GM12878 (cell line): Measurements from ENCODE around the gene HUWE1. TPM values are rescaled to one million over a fixed set of nuclear protein-coding genes. Genes with fewer than 3 reads are reported as not detected.

ENCODE experiments used
- ATF7 ChIP-seq: fragments of 450-650 bp; IDR thresholded peaks from 2 replicates; pipeline ENCODE4 v1.6.1; 2016; ENCODE audit warnings: low read depth, mild to moderate bottlenecking
- BACH1 ChIP-seq: fragments of 450-650 bp; IDR thresholded peaks from 2 replicates; pipeline ENCODE4 v1.6.1; 2017; ENCODE audit warnings: mild to moderate bottlenecking, borderline replicate concordance
- BMI1 ChIP-seq: fragments of 450-650 bp; IDR thresholded peaks from 2 replicates; pipeline ENCODE4 v1.6.1; 2016; ENCODE audit warnings: mild to moderate bottlenecking, moderate library complexity, borderline replicate concordance
- EGR1 ChIP-seq, 2 experiments: IDR thresholded peaks; 1 replicate in 1 of 2; 2 replicates in 1 of 2; pipeline ENCODE4 v1.6.1; 2011 to 2012; ENCODE audit warnings: low read depth in 2 of 2, low read length in 2 of 2, borderline replicate concordance in 1 of 2, mild to moderate bottlenecking in 1 of 2, moderate library complexity in 1 of 2
- GATAD2B ChIP-seq: fragments of 450-650 bp; conservative IDR thresholded peaks from 2 replicates; pipeline ENCODE4 v1.6.1; 2017; ENCODE audit warnings: low read depth, mild to moderate bottlenecking, moderate library complexity
- HDAC2 ChIP-seq: fragments of 200-600 bp; sonication (generic); IDR thresholded peaks from 2 replicates; pipeline ENCODE4 v1.6.1; 2017
- JUND ChIP-seq: IDR thresholded peaks from 2 replicates; pipeline ENCODE4 v1.6.1; 2012; ENCODE audit warnings: low read depth, mild to moderate bottlenecking, low read length, improper control_type of control experiment, moderate library complexity
- MTA2 ChIP-seq: fragments of 450-650 bp; IDR thresholded peaks from 2 replicates; pipeline ENCODE4 v1.6.1; 2016; ENCODE audit warnings: low read depth, mild to moderate bottlenecking, moderate library complexity
- NFYB ChIP-seq: IDR thresholded peaks from 2 replicates; pipeline ENCODE4 v1.6.1; 2011; ENCODE audit warnings: low read depth, mild to moderate bottlenecking, low read length, improper control_type of control experiment, moderate library complexity; ENCODE audit not compliant: insufficient read depth
- NR2C2 ChIP-seq: IDR thresholded peaks from 2 replicates; pipeline ENCODE4 v1.6.1; 2011; ENCODE audit warnings: borderline replicate concordance, low read depth; ENCODE audit not compliant: control insufficient read depth, insufficient read length
- PAX8 ChIP-seq: fragments of 450-650 bp; IDR thresholded peaks from 2 replicates; pipeline ENCODE4 v1.6.1; 2017; ENCODE audit warnings: mild to moderate bottlenecking, moderate library complexity
- POLR2A ChIP-seq: IDR thresholded peaks from 2 replicates; pipeline ENCODE4 v1.6.1; 2011; ENCODE audit warnings: low read depth, mild to moderate bottlenecking, low read length
- POLR2AphosphoS5 ChIP-seq: IDR thresholded peaks from 2 replicates; pipeline ENCODE4 v1.6.1; 2011; ENCODE audit warnings: mild to moderate bottlenecking, low read length, inconsistent platforms
- POU2F2 ChIP-seq: IDR thresholded peaks from 3 replicates; pipeline ENCODE4 v1.6.1; 2011; ENCODE audit warnings: low read depth, mild to moderate bottlenecking, low read length, borderline replicate concordance
- RBBP5 ChIP-seq: fragments of 200-600 bp; sonication (generic); conservative IDR thresholded peaks from 2 replicates; pipeline ENCODE4 v1.6.1; 2016
- SMARCA5 ChIP-seq: fragments of 450-650 bp; IDR thresholded peaks from 2 replicates; pipeline ENCODE4 v1.6.1; 2017; ENCODE audit warnings: mild to moderate bottlenecking
- SRF ChIP-seq, 2 experiments: IDR thresholded peaks; 2 replicates each; pipeline ENCODE4 v1.6.1; 2011; ENCODE audit warnings: low read depth in 2 of 2, low read length in 2 of 2, mild to moderate bottlenecking in 1 of 2, moderate library complexity in 1 of 2
- SUZ12 ChIP-seq: fragments of 200-600 bp; sonication (generic); IDR thresholded peaks from one replicate; pipeline ENCODE4 v1.6.1; 2018; ENCODE audit warnings: antibody characterized with exemption, mild to moderate bottlenecking; ENCODE audit not compliant: unreplicated experiment
- TCF3 ChIP-seq: IDR thresholded peaks from 2 replicates; pipeline ENCODE4 v1.6.1; 2012; ENCODE audit warnings: low read depth, mild to moderate bottlenecking, low read length, borderline replicate concordance; ENCODE audit not compliant: insufficient read depth
- WRNIP1 ChIP-seq: IDR thresholded peaks from 2 replicates; pipeline ENCODE4 v1.6.1; 2011; ENCODE audit warnings: low read depth, low read length, improper control_type of control experiment, borderline replicate concordance
- ZNF274 ChIP-seq: IDR thresholded peaks from one replicate; pipeline ENCODE4 v1.8.0; 2011; ENCODE audit not compliant: insufficient read length, insufficient read depth
- ZNF622 ChIP-seq: fragments of 450-650 bp; IDR thresholded peaks from 2 replicates; pipeline ENCODE4 v1.6.1; 2017; ENCODE audit warnings: mild to moderate bottlenecking, inconsistent platforms
- polyA plus RNA-seq, 11 experiments: library from polyadenylated mRNA; depleted of rRNA in 4 of 11; unstranded in 6 of 11; stranded (reverse) in 5 of 11; fragments of >200 nt; fragmentation: Nextera tagmentation in 4 of 11; fragmentation: Illumina TruSeq in 1 of 11; extraction: Ambion mirVana in 4 of 11; extraction: Trizol in 1 of 11; gene quantifications; 1 replicate in 1 of 11; 2 replicates in 10 of 11; pipeline versions ENCODE4 v1.2.1 to v1.2.3, GENCODE V29; 2011 to 2016; ENCODE audit warnings: inconsistent platforms in 2 of 11, missing spikeins in 2 of 11, low read depth in 1 of 11
- total RNA-seq, 4 experiments: library from RNA; depleted of rRNA in 3 of 4; stranded (reverse); fragments of >200 nt in 3 of 4; fragmentation: Illumina TruSeq in 1 of 4; extraction: Trizol in 1 of 4; gene quantifications; 2 replicates each; pipeline versions ENCODE4 v1.2.1 to v1.2.3, GENCODE V29; 2013 to 2021
- TF ChIP-seq, protein P1 (sequence below): fragments of 450-650 bp; IDR thresholded peaks from 2 replicates; pipeline ENCODE4 v1.6.1; 2016; ENCODE audit warnings: mild to moderate bottlenecking, moderate library complexity, borderline replicate concordance
- TF ChIP-seq, protein P2 (sequence below): fragments of 450-650 bp; IDR thresholded peaks from 2 replicates; pipeline ENCODE4 v1.6.1; 2017; ENCODE audit warnings: mild to moderate bottlenecking, moderate library complexity

Gene HUWE1
- total and polyA plus RNA-seq, 10 of the 15 experiments (the other 5 are each of a cell fraction or from before 2014, with no cell fraction given), result 35.9 to 280 (median 100) TPM

DNA sequence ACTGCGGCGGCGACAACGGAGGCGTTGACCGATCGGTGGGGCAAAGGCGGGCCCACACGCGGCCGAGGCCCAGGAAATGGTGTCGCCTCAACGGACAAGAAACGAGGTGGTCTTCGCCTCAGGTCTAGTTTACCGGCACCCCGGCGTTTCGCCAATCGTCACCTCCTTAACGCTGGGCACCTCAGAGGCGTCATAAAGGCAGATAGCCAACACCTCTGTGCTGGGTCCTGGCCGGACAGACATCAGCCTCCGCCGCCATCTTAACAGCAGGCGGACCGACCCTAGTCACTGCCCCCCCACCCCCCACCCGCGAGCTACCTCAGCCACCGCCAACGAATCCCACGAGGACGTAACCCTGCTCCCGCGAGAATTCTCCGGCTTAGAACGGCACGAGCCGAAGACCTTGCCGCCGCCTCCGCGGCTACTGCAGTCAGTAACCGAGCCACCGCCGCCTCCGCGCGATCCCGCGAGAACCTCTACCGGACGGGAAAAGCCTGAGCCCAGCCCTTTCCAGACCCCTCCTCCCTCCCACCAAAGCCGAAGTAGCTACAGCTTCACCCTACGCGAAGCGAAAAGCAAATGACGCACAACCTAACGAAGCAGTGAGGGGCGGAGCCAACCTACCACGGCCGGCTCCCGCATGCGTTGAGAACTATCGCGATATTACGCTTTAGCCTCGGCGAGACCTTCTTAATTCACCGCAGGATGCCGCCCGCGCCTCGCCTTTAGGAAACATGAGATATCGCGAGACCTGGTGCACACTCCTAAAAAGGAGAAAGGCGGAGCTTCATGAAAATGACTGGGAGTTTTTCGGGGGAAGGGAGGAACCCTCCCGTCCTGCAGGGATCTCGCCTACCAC is 2.7 kb downstream of the HUWE1 start (continued):
- TF ChIP-seq SUZ12, result no peak
- no peak for TF ChIP-seq ZNF274
- no peak for TF ChIP-seq TCF3
- no peak for TF ChIP-seq HDAC2
- peak; percentile 59 to 89; a peak in 3 of 4 replicates for TF ChIP-seq SRF (IDR thresholded peaks at IDR 0.05; ENCODE audit: low read depth in 2 of 2, low read length in 2 of 2)
- TF ChIP-seq ZNF622, result no peak
- TF ChIP-seq RBBP5, result no peak
- no peak for TF ChIP-seq MTA2
- TF ChIP-seq, protein P1, sequence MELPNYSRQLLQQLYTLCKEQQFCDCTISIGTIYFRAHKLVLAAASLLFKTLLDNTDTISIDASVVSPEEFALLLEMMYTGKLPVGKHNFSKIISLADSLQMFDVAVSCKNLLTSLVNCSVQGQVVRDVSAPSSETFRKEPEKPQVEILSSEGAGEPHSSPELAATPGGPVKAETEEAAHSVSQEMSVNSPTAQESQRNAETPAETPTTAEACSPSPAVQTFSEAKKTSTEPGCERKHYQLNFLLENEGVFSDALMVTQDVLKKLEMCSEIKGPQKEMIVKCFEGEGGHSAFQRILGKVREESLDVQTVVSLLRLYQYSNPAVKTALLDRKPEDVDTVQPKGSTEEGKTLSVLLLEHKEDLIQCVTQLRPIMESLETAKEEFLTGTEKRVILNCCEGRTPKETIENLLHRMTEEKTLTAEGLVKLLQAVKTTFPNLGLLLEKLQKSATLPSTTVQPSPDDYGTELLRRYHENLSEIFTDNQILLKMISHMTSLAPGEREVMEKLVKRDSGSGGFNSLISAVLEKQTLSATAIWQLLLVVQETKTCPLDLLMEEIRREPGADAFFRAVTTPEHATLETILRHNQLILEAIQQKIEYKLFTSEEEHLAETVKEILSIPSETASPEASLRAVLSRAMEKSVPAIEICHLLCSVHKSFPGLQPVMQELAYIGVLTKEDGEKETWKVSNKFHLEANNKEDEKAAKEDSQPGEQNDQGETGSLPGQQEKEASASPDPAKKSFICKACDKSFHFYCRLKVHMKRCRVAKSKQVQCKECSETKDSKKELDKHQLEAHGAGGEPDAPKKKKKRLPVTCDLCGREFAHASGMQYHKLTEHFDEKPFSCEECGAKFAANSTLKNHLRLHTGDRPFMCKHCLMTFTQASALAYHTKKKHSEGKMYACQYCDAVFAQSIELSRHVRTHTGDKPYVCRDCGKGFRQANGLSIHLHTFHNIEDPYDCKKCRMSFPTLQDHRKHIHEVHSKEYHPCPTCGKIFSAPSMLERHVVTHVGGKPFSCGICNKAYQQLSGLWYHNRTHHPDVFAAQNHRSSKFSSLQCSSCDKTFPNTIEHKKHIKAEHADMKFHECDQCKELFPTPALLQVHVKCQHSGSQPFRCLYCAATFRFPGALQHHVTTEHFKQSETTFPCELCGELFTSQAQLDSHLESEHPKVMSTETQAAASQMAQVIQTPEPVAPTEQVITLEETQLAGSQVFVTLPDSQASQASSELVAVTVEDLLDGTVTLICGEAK, result peak; percentile 10; the same call in 1 of the 2 replicates
- TF ChIP-seq, protein P2, sequence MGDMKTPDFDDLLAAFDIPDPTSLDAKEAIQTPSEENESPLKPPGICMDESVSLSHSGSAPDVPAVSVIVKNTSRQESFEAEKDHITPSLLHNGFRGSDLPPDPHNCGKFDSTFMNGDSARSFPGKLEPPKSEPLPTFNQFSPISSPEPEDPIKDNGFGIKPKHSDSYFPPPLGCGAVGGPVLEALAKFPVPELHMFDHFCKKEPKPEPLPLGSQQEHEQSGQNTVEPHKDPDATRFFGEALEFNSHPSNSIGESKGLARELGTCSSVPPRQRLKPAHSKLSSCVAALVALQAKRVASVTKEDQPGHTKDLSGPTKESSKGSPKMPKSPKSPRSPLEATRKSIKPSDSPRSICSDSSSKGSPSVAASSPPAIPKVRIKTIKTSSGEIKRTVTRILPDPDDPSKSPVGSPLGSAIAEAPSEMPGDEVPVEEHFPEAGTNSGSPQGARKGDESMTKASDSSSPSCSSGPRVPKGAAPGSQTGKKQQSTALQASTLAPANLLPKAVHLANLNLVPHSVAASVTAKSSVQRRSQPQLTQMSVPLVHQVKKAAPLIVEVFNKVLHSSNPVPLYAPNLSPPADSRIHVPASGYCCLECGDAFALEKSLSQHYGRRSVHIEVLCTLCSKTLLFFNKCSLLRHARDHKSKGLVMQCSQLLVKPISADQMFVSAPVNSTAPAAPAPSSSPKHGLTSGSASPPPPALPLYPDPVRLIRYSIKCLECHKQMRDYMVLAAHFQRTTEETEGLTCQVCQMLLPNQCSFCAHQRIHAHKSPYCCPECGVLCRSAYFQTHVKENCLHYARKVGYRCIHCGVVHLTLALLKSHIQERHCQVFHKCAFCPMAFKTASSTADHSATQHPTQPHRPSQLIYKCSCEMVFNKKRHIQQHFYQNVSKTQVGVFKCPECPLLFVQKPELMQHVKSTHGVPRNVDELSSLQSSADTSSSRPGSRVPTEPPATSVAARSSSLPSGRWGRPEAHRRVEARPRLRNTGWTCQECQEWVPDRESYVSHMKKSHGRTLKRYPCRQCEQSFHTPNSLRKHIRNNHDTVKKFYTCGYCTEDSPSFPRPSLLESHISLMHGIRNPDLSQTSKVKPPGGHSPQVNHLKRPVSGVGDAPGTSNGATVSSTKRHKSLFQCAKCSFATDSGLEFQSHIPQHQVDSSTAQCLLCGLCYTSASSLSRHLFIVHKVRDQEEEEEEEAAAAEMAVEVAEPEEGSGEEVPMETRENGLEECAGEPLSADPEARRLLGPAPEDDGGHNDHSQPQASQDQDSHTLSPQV, result no peak
- TF ChIP-seq NR2C2, result no peak
- TF ChIP-seq SMARCA5, result no peak
- peak; percentile 92 for TF ChIP-seq BACH1
- peak; percentile 80 for TF ChIP-seq POLR2AphosphoS5
- TF ChIP-seq POLR2A, result peak; percentile 81
- 0 out of 2 replicates have a peak, but pooled peaks have one; percentile 25 for TF ChIP-seq ATF7
- TF ChIP-seq JUND, result no peak
- no peak for TF ChIP-seq NFYB
- no peak for TF ChIP-seq WRNIP1
- TF ChIP-seq GATAD2B, result no peak
- no peak for TF ChIP-seq PAX8
- peak; percentile 26; the same call in 2 of the 3 replicates for TF ChIP-seq POU2F2
- TF ChIP-seq BMI1, result no peak
- peak in 1 of 2 experiments; percentile 28; a peak in 1 of 3 replicates for TF ChIP-seq EGR1 (IDR thresholded peaks at IDR 0.05; ENCODE audit: borderline replicate concordance in 1 of 2, low read depth in 2 of 2, low read length in 2 of 2)
